NCI-H2107 treated with DMSO at 0.1 percent for 48 hours (cell line): ENCODE results near the gene DNM2.
"Not testable (repeated sequence)": the region's sequence is repeated elsewhere in the genome, so short reads cannot be mapped to it uniquely, and the experiment has no call there.

Experiments used
- DNase-seq: peaks from one replicate; lab custom pipeline; 2025; ENCODE audit not compliant: unreplicated experiment; lab: John Stamatoyannopoulos, UW

Gene DNM2

DNA sequence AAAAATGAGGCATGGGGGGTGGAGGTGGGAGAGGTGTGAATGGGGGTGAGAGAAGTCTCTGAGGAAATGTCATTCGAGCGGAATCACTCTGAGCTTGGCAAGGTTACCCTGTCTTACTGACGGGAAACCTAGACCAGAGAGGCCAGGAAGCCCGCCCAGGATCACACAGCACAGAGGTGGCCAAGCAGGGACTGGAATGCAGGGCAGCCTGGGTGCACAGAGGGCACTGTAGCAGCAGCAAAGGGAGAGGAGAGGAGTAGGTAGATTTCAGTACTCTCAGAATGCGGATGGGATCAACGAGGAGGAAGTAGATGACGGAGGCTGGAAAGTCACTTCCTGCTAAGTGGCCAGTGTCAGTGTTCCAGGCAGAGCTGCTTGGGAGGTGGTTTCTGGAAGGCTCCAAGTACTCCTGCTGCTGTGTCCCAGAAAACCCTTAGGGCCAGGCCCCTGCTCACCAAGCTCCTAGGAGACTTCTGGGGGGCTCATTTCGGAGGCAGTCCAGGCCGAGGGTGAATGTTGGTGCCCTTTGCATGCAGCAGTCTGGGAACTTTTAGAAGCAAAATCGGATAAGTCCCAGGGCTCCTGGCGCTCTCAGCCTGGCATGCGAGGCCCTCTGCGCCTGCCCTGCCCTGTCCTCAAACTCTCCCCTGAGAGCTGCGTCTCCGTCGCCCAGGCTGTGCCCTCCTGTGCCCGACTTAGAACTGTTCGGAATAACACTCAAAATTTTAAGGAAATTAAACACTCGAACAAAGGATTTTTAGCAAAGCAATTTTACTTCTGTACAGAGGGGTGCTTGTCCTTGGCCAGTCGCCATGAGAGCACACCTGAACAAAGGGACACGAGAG is 33.5 kb downstream of the DNM2 start:
- no peak for DNase-seq

DNA sequence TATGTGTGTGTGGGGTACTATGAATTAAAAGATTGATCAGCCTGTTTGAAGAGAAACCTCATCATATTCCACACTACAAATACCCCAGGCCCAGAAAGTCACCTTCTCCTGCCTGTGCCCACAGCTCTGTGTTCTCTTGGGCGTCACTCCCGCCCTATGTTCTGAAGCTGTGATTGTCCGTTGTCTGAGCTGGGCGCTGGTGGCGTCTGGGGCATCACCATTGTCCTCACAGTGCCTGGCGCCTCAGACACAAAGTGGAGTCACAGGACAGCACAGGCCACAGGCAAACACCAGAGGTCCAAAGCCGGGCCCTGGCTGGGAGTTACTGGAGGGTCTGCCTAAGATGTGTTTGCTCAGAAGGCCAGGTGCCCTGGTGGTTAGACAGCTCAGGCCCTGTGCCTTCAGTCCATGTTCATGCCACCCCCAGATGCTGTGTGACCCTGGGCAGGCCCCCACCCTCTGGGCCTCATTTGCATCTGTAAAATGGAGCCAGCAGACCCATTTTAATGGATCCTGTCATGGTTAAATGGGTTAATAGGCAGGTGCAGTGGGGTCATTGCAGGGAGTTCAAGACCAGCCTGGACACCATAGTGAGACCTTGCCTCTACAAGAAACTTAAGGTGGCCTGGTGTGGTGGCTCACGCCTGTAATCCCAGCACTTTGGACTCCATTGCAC is 34.5 kb downstream of the DNM2 start:
- DNase-seq: no peak

DNA sequence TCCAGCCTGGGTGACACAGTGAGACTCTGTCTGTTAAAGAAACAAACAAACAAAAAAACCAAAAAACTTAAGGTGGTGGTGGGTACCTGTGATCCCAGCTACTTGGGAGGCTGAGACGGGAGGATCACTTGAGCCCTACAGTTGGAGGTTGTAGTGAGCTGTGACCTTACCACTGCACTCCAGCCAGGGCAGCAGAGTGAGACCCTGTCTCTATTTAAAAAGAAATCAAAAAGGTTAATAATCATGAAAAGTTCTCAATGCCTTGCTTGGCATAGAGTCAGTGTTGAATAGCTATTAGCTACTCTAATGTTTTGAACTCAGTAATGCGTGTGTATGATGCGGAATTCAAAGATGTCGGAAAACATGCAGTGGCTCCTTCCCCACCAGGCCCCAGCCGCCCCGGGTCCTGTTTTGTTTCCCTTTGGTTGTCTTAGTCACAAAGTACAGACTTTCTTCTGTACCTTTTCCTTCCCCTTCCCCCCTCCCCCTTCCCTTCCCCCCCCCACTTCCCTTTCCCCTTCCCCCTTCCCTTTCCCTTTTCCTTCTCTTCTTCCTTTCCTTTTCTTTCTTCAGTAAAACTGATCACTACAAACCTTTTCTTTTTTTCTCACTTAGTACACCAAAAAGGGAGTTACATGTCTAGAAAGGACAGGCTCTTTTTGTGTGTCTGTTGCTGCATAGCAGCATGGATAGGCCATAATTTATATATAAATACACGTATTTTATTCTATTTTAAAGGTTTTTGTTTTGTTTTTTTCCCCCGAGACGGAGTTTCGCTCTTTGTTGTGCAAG is 35.2 kb downstream of the DNM2 start:
- no peak for DNase-seq

DNA sequence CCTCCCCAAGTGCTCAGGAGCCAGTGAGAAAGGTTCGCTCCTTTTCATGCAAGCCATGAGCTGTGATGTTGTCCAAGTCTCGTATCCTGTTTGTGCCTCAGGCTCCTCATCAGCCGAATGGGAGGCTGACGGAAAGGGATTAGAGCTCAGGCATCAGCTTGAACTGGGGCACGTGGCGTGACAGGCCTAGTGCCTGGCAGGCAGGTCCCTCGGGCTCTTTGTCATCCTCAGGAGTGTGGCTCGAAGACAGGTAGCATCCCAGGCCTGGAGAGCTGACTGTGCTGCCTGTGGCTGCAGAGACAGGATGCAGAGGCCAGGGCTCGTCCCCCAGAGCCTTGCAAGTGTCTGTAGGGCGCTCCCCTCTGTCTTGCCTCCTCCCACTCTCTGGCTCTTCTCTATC is 38.5 kb downstream of the DNM2 start:
- no peak for DNase-seq

DNA sequence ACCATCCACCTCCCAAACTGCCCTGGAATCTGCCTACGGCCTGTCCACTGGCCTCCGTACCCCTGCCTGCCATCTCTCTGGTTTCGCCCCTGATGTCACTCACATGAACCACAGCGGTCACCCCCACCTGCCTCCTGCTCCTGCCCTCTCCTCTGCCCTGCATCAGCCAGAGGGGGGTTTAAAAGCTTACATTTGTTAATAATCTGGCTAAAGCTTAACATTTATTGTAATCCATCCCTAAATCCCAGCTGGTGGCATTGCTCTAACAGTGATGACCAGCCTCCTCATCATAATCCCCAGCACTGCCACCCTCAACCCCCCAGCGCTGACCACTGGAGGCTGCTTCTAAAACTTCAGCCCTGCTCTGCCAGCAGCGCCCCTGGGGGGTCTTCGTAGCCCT is 38.9 kb downstream of the DNM2 start:
- DNase-seq: no peak

DNA sequence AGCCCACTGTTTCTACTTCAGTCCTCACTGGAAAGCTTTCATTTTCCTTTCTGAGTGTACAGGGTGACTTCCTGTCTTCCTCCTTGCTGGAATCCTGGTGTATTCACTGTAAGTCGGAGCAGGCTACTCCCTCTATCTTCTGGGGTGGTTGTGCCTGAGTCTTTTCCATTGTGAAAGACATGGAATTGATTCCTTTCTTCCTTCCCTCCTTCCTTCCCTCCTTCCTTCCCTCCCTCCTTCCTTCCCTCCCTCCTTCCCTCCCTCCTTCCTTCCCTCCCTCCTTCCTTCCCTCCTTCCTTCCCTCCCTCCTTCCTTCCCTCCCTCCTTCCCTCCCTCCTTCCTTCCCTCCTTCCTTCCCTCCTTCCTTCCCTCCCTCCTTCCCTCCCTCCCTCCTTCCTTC is 40.2 kb downstream of the DNM2 start:
- DNase-seq: not testable (repeated sequence)

DNA sequence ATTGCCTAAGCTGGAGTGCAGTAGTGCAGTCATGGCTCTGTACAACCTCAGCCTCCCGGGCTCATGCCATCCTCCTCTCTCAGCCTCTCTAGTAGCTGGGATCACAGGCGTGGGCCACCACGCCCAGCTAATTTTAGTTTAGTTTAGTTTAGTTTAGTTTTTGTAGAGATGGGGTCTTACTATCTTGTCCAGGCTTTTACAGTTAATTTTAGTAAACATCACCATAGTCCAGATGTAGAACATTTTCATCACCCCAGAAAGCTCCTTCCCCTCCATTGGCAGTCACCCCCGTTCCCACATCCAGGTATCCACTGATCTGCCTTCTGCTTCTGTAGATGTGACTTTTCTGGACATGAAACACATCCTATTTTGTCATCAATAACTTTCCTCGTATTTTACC is 41.1 kb downstream of the DNM2 start:
- no peak for DNase-seq

DNA sequence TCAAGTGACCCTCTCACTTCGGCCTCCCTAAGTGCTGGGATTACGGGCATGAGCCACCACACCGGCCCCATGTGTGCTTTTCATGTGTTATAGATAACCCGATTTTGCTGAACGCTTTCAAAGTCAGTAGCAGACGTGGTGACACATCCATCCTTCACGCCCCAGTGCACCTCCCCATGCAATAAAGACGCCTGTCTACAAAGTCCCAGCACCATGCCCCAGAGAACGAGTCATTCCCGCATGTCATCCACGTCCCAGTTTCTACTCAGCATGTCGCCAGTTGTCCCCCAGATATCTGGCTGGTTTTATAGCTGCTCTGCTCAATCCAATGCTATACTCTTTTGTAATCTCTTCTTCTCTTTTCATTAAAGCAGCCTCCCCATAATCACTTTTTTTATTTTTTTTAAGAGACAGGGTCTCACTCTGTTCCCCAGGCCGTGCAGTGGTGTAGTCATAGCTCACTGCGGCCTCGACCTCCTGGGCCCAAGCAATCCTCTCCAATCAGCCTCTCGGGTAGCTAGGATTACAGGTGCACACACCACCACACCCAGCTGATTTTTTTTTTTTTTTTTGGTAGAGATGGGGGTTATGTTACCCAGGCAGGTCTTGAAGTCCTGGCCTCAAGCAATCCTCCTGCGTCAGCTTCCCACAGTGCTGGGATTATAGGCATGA is 42.5 kb downstream of the DNM2 start:
- DNase-seq: no peak

DNA sequence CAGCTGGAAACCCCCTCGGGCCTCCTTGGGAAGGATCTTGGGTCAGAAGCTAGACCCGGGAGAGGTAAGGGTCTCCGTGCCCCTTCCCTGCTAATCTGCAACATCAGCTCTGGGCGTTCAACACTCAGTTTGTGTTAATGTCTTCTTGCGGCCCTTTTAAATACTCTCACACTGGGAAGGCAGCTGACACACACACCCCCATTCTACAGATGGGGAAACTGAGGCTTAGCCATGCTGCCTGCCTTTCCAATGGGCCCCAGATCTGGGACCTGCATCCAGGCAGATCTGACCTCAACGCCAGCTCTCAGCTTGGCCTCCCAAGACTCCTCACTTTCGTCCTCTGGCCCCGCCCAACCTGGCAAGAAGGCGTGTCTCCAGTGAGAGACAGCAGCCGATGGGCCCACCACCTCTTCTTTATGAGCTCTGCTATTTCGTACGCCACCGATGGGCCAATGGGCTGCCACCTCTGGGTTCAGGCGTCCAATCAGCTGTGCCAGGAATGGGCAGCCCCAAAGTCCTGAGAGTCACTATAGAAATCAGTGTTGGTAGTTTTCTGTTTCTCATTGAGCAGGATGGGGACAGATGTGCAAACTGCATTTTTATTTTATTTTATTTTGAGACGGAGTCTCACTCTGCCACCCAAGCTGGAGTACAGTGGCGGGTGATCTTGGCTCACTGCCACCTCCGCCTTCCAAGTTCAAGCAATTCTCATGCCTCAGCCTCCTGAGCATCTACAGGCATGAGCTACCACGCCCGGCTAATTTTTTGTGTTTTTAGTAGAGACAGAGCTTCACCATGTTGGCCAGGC is 43.8 kb downstream of the DNM2 start:
- DNase-seq: no peak

DNA sequence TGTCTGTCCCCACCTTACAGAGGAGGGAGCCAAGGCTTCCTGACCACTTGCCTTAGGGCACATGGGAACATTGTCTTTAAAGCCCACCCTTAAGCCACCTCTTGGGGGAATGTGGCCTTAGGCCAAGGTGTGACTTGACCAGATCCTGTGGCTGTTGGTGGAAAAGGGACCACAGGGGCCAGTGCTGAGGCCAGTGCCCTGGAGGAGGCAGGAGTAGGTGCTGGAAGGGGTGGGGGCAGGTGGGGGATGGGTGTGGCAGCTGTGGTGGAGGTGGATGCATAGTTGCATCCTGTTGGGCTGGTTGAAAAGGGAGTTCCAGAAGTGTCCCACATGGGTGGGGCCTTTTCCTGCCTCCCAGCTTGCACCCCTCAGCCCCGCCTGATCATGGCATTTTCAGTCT is 44.8 kb downstream of the DNM2 start:
- no peak for DNase-seq

DNA sequence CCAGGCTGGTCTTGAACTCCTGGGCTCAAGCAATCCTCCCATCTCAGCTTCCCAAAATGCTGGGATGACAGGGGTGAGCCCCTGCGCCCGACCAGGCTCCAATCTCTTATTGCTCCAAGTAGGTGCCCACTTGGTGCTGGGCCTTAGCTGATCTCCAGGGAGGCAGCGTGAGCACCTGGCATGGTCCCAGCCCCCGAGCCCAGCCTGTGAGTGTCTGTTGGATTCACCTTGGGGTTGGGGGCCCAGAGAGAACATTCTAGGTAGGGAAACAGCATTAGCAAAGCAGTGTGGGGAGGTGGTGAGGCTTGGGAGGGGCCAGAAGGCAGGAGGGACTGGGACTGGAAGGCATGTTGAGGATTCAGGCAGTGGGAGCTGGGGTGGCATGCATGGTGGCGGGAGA is 45.5 kb downstream of the DNM2 start:
- DNase-seq: no peak

DNA sequence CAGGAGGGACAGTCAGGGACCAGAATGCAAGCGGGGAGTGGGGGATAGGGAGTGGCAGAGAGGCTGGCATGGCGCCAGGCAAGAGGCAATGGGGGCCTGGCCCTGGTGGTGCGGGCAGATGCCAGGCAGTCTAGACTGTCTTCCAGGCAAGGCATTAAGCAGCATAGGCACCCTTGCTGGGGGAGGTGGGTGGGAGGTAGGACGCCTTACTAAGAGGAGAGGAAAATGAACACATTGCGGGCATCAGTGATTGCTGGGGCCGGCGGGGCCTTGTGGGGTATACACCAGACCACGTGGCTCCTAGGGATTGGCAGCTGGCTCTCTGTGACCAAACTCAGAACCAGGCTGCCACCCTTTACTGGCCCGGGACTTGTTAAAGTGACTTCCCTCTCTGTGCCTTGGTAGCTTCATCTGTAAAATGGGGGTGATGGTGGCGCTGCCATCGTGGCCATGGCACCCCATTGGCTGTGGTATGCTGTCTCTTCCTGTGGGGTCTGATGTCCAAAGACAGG is 46.0 kb downstream of the DNM2 start:
- no peak for DNase-seq

DNA sequence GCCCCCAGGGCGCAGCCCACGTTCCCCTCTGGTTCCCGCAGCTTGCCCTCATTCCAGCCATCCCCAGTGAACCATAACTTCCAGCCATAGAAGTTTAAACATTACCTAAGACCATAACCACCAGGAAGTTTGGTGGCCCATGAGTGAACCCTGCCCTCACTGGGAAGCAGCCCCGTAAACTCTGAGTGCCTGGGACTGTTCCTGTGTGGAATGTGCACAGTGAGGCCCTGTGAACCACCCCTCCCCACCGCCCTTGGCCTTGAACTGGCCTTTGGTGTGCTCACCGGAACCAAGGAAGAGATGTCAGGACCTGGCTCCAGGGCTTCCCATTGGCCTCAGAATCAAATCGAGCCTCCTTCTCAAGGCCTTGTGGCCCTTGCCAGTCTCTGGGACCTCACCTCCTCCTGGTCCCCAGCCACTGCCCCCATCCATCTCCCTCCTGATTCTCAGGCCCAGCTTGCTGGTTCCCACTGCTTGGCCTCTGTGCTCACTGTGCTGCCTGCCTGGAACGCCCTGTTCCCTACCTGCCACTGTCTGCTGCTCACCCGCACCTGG is 46.5 kb downstream of the DNM2 start:
- DNase-seq: no peak

DNA sequence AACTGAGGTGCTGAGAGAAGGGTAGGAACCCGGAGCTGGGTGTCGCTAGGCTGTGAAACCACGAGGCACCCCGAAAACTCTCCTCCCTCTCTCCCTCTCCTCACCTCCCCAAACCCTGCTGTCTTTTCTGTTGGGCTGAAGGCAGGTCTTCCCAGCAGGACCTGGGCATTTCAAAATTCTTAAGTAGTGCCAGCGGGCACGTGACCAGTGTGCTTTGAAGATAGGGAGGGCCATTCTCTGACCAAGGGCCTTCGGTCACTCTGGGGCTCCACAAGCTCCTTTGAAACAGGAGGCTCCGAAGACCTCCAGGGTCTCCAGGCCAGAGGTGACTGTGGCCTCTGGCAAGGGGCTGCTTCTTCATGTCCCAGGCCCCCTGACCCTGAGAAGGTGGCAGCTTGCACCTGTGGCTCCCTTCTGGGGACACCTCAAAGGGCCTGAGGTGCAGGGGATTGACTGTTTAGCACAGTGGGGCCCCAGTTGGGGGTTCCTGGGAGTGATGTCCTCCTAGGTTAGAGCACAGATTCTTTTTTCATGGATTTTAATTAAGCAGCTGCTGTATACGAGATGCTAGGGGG is 48.3 kb downstream of the DNM2 start:
- DNase-seq: no peak

DNA sequence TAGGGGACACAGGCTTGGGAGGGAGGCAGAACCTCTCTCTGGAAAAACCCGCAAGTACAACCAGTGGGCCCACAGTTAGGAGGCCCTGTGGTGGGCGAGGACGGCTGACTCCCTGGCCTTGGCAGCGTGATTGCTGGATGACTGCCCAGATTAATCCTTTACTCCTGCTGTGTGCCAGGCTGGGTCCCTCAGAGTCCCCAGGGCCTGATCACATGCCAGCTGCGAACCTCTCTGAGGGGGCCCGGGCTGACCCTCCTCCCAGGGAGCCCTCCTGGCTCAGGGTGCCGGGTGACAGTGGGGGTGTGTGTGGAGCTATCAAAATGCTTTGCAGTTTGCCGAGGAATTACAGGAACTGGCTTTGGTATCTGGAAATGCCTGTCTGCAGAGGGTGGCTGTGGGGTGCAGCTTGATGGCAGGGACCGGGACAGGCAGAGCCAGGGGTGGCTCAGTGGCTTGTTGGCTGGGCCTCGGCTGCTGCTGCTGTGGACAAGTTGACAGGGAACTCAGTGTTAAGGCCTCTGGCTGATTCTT is 48.9 kb downstream of the DNM2 start:
- peak; percentile 16 for DNase-seq

DNA sequence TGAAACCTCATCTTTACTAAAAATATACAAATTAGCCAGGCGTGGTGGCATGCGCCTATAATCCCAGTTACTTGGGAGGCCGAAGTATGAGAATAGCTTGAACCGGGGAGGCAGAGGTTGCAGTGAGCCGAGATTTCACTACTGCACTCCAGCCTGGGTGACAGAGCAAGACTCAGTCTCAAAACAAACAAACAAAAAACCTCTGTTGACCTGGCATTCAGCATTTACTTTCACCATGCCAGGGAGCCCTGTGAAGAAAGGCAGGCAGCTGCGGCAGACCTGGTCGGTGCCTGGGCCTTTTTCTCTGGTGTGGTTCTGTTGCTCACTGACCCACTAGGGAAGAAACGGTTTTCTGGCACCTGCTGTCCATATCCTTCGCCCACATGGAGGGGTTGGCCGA is 49.8 kb downstream of the DNM2 start:
- DNase-seq: no peak

DNA sequence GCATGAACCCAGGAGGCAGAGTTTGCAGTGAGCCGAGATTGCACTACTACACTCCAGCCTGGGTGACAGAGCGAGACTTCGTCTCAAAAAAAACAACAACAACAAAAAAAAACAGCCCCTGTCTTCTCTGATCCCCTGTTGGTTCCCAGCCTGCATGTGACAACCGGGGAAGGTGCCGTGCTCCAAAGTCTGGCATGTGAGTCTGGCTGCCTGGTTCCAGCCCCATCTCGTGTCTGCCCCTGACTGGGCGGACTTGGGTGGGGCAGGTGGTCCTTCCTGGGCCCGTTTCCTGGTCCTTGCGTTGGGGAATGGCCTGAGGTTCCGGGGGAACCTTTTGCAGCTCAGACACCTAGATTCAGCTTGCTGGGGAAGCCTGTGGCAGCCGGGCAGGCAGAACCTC is 50.5 kb downstream of the DNM2 start:
- DNase-seq: no peak

DNA sequence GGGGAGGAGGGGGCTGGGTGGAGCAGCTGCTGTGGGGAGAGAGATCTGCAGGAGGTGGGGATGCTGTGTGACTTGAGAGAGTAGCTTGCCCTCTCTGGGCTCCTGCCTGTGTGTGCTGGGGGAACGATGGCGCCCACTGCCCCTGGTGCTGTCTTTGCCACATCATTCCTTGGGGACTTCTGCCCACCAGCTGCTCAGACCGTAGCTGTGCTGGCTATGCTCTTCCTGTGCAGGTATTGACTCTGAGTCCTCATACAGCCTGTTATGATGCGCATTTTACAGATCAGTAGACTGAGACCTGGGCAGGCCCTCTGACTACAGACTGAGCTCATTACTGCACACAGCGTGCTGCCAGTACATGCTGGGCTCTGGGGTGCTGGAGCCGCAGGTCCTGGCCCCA is 51.1 kb downstream of the DNM2 start:
- DNase-seq: no peak
